Lower leg skin (tissue), 4 donors: ENCODE results near the gene NSUN6. TPM values are rescaled to one million over a fixed set of nuclear protein-coding genes. Genes with fewer than 3 reads are reported as not detected.
"Not testable (repeated sequence)": the region's sequence is repeated elsewhere in the genome, so short reads cannot be mapped to it uniquely, and the experiment has no call there.

Experiments
- DNase-seq, 2 donors: peaks; one replicate each; pipeline ENCODE4 v3.0.0-alpha.2; 2019; ENCODE audit warnings: low spot score in 2 of 2
- H3K4me3 ChIP-seq: fragments of 200-600 bp; sonication (generic); 2 replicates; pipeline ENCODE4 v1.5.1; 2017; ENCODE audit warnings: mild to moderate bottlenecking, low read depth; ENCODE audit not compliant: poor library complexity, severe bottlenecking
- CTCF ChIP-seq, 3 donors: fragments of 450-650 bp; IDR thresholded peaks; one replicate each; pipeline ENCODE4 v1.5.1; 2016; ENCODE audit warnings: antibody characterized with exemption in 3 of 3, mild to moderate bottlenecking in 3 of 3, moderate library complexity in 2 of 3
- POLR2A ChIP-seq, 2 donors: fragments of 450-650 bp; IDR thresholded peaks; one replicate each; pipeline ENCODE4 v1.6.1; 2016 to 2017; ENCODE audit warnings: antibody characterized with exemption in 2 of 2, mild to moderate bottlenecking in 1 of 2, moderate library complexity in 1 of 2
- WGBS, 2 donors: methylation state at CpG; one replicate each; pipeline ENCODE4 v1.1.5; 2018; 5-methylcytosine and 5-hydroxymethylcytosine counted together
- intact Hi-C: fragments of 100-400 bp; cut with DNase I; formaldehyde crosslinking; loops from one replicate; pipeline ENCODE4 v1.15.0; 2023; ENCODE audit warnings: low total_unique reads
- total RNA-seq, 4 donors: library from RNA; depleted of rRNA; stranded (reverse); fragments of >200 nt; gene quantifications; one replicate each; pipeline ENCODE4 v1.1.0, GENCODE V29; 2016

NSUN6 gene
- total RNA-seq, 4 donors from 2014 or later: 5.9 to 12.8 (median 8.6) TPM

DNA sequence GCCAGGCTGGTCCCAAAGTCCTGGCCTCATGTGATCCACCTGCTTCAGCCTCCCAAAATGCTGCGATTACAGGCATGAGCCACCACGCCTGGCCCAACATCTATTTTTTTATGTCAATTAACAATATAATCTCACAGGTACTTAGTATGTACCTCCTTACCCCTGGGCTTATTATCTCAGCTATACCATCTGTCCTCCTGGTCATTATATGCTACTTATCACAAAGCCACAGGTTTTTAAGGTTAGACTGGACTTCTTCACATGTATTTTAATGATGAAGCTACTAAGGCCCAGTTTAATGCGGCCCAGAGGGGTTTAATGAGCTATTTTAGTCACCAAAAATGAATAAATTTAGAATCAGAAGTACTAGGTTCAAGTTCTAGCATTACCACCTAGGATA, 3.4 kb downstream of the NSUN6 start:
- H3K4me3 ChIP-seq: no peak overlapping the region
- TF ChIP-seq CTCF (IDR thresholded peaks at IDR 0.05) (no peak), POLR2A (IDR thresholded peaks at IDR 0.05) (no peak)
- WGBS, 2 donors: 93 to 96% methylated on average over 3 of the region's 3 CpGs
- intact Hi-C loops: no loop called here
- no peak for DNase-seq

DNA sequence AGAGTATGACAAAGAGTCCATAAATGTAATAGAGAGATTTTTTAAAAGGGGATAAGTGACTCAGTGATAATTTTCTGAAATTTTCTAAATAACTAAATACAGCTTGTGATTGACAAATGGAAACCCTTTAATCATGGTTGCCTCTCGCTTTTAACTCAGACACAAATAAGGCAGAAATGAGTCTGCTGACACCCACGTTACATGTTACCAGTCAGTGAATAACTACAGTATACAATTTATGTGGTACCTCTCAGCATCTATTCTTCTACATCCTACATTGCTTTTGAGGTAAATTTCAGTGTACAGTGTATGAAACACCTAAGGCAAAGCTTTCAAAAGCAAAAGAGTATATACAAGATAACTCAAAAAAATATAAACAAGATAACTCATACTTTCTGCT, 4.2 kb downstream of the NSUN6 start:
- intact Hi-C loops: no loop called here
- no peak overlapping the region for H3K4me3 ChIP-seq
- DNase-seq: no peak
- TF ChIP-seq CTCF (IDR thresholded peaks at IDR 0.05): no peak
- no peak for TF ChIP-seq POLR2A (IDR thresholded peaks at IDR 0.05)
- 91 to 94% methylated on average over 2 of the region's 2 CpGs for WGBS, 2 donors

GRCh38 chr10:18639719-18640118, 11.7 kb downstream of the NSUN6 start:
- 95 to 96% methylated on average over 2 of the region's 2 CpGs for WGBS, 2 donors
- DNase-seq, H3K4me3 ChIP-seq, intact Hi-C loops: not testable (repeated sequence)

DNA sequence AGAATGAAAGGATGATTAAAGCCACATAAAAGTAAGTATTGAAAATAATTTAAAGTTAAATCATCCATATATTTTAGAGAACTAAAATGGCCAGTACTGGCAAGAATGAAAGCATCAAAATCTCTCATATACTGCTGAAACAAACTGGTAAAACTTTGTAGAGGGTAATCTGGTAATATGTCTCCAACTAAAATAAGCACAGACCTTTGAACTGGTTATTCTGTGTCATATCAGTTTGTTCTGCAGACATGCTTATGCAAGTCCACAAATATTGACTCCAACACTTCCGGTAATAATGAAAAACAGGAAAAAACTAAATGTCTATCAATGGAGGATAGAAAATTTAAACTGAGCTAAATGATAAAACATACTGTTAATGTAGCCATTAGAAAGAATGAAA, 14.0 kb downstream of the NSUN6 start:
- DNase-seq, intact Hi-C loops, H3K4me3 ChIP-seq: not testable (repeated sequence)
- WGBS, 2 donors: 84 to 86% methylated on average over 1 of the region's 1 CpG

DNA sequence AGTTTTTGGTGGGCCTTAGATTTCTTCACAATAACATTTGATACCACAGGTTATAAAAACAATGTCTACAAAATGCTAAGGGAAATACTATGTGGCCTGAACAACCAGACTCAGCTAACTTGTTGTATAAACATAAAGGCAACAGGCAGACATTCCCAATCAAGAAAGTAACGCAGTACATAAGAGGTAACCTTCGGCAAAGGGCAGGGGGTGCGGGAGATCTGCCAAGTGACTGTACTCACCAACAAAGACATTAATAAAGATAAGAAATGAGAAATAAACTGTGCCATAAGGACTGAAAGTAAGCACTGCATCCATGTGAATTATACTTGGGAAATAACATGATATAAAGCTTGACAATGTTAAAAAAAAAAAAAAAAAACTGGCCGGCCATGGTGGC, 15.4 kb downstream of the NSUN6 start:
- H3K4me3 ChIP-seq: no peak overlapping the region
- TF ChIP-seq CTCF (IDR thresholded peaks at IDR 0.05): no peak
- no peak for TF ChIP-seq POLR2A (IDR thresholded peaks at IDR 0.05)
- DNase-seq: no peak
- WGBS, 2 donors: 95 to 97% methylated on average over 4 of the region's 4 CpGs
- intact Hi-C loops: no loop called here

GRCh38 chr10:18632500-18632899, 18.9 kb downstream of the NSUN6 start:
- WGBS, 2 donors: 86 to 90% methylated on average over 2 of the region's 3 CpGs
- intact Hi-C loops, H3K4me3 ChIP-seq, DNase-seq: not testable (repeated sequence)

GRCh38 chr10:18627452-18628018, 23.9 kb downstream of the NSUN6 start:
- DNase-seq: peak; percentile 87 to 94
- H3K4me3 ChIP-seq: peak overlapping the region; percentile 70
- WGBS, 2 donors: 0% methylated on average over 24 to 25 of the region's 25 CpGs
- intact Hi-C loops: not testable (repeated sequence)

GRCh38 chr10:18625886-18626285, 25.5 kb downstream of the NSUN6 start:
- intact Hi-C loops: no loop called here
- DNase-seq: no peak
- TF ChIP-seq CTCF (IDR thresholded peaks at IDR 0.05) (no peak), POLR2A (IDR thresholded peaks at IDR 0.05) (no peak)
- WGBS, 2 donors: 91 to 96% methylated on average over 5 of the region's 5 CpGs
- H3K4me3 ChIP-seq: no peak overlapping the region

GRCh38 chr10:18623671-18624070, 27.7 kb downstream of the NSUN6 start:
- H3K4me3 ChIP-seq, intact Hi-C loops, DNase-seq: not testable (repeated sequence)
- 81 to 83% methylated on average over 1 of the region's 1 CpG for WGBS, 2 donors
